DLD1 (cell line): ENCODE results near the gene SFXN2.

Experiments
- in situ Hi-C: cut with HindIII; loops from 2 replicates; pipeline ENCODE4 v1.10.0; 2017; ENCODE audit warnings: low sequenced_read_pairs

The SFXN2 gene

DNA sequence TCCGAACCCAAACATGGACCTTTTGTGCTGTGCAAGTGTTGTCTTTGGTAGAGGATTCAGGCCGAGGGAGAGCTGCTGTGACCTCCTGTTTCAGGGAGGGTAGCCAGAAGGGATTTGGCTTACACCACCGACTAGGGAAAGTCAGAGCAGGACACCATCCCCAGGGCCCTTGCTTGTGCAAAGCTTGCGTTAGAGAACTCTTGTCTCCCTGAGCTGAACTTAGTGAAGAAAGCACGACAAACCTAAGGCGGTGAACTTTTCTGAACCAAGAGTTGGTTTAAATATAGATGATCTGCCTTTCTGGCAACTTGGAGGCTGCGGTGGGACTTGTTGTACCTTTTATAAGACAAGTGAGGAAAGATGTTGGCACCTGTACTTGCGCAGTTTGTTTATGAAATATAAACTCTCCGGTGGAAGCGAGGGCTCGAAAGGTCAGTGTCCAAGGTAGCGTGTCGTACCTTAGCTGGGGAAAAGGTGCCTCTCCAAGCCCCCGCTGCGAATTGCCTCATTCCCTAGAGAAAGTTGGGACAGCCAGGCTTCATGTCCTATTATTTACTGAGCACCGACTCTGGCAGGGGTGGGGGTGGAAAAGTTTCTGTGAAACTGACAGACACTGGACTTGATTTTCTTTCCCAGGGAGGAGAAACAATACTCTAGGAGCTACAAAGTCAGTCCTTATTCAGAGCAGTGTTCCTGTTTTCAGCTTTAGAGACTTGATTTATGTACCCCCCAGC lies 60.9 kb downstream of the SFXN2 start:
- in situ Hi-C loops, result no loop called here

DNA sequence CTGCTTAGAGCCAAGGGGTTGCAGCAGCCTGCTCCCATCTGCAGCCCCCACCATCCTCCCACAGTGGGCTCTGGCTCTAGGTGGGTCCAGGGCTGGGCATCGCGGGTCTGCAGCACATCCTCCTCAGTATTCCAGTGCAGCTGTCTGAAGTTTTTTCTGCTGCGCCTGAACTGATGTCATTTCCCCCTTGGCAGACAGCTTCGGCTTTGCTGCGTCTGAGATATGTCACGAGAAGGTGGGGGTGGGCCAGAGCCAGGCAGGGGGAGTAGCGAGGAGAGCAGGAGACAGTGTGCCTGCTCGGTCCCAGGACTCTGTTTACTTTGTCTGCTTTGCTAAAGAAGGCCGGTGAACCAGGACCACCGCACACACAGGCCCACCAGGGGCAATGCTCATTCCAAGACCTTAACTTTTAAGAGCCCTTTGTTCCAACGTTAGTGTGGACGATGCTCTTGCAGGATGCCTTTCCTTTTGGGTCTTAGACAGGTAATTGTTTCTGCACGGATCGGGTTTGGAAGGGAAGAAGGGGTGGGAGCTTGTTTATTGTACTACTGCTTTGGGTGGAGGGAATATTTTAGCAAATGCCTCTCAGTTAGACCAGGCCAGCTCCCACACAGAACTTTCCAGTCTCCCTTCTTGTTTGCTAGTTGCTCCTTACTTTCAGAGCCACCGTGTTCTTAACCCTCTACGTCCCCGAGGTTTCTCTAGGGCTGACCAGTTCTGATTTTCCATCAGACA lies 61.7 kb downstream of the SFXN2 start:
- in situ Hi-C loops, result no loop called here

DNA sequence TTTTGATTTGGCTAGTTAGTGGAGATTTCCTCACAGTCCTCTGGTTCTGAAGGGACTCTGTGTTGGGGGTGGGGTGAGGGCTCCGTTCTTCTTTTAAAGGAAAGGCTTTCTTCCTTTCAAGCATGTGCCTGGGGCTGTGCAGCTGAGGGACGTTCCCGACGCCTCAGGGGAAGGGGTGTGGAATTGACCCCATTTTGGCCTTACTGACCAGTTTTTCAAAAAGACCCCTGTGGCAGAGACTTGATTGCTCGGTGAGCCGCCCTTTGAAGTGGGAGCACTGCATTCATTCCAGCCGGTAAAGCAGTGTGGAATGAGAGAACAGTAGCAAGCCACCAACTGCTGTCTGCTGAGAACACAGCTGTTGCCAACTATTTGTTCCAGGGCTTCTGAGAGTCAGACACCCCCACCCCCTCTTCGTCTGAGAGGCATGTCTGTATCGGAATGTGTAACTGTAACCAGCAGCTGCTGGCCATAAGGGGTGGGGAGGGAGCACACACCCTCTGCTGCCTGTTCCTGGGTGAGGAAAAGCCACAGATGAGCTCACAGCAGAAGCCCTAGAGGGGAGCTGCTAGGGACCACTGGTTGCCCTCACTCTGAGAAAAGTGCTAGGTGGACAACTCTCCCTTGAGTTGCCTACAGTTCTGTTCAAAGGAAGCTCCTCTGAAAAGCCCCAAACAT lies 62.5 kb downstream of the SFXN2 start:
- in situ Hi-C loops, result no loop called here

DNA sequence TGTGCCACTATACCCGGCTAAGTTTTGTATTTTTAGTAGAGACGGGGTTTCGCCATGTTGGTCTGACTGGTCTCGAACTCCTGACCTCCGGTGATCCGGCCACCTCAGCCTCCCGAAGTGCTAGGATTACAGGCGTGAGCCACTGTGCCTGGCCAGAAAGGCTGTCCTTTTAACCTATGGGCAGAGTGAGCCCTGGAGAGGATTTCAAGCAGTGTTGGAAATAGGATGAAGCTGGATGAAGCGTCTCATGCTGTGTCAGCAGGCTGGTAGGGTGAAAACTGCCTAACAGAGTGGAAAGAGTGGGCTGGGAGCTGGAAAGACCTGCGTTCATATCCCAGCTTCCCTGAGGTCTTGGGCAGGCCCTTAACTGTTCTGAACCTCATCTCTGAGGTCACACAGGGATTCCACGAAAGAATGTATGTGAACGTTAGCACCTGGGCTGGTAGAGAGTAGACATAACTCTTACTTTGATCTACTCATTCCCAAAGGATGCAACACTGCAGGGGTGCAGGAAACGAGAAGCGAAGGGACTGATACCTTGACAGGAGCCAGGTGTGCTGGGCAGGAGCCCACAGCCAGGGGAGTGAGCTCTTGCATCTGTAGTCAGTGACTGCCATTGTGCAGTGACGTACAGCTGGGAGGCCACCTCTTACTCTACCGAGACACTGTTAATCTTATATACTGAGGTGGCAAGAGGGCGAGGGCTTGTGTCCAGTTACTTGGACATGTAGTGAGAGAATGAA lies 63.4 kb downstream of the SFXN2 start:
- in situ Hi-C loops, result no loop called here

DNA sequence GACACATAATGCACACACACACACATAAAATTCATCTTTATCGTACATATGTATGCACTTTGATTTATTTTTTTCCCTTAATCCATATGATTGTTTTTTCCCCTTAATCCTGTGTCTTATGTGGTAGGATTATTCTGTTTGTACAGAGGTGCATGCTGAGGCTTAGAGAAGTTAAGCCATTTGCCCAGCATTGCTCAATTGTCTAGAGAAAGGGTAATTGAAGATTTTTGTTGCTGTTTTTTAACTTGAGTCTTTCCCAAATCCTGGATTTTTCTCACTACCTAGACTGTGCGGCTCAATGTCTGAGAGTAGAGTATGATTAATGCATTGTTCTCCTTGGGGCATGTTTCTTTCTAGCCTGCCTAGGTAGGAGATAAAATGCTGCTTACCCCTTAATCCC lies 64.3 kb downstream of the SFXN2 start:
- in situ Hi-C loops, result no loop called here

DNA sequence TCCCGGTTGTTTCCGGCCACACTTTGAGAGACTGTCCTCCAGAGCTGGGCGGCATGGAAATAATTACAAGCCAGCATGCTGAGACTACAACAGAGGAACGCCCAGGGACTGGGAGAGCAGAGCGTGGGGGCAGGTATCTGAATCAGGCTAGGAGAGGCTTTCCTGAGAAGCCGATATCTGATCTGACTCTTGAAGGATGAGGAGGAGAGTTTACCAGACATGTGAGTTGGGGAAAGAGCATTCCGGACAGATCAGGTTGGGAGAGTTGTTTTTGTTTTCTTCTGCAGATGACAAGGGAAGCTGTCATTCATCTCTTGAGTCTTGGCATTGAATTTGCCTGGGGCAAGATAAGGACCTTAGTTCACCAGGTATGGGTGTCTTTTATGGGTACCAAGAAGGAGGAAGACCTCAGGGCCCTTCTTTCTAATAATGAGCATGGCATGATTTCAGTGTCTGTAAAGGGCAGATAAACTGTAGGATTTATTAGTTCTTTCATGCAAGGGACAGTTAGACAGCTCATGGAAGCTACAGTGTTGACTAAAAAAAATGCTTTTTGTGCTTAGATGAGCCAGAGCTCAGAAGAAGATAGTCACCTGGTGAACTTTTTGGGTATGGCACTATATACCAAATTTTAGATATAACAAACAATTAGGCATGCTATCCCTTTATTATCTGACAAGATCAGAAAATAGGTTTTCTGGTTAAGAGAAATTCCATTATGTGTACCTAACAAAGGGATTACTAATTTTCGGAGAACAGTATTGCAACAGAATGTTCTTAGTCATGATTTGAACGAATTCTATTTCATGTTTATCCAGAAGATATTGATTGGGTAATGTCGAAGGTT lies 65.5 kb downstream of the SFXN2 start:
- in situ Hi-C loops, result no loop called here

DNA sequence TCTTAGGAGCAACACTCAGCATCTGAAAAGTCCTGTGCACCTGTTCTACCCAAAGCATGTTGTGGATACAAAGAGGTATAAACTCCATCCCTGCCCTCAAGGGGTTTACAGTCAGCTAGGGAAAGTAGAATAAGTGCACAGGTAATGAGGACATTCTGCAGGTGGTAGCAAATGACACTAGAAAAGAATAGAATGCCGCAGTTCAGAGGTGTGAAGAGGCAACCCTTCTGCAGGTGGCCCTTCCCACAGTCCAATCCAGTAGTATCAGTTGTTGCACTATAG lies 66.0 kb downstream of the SFXN2 start:
- in situ Hi-C loops, result no loop called here

DNA sequence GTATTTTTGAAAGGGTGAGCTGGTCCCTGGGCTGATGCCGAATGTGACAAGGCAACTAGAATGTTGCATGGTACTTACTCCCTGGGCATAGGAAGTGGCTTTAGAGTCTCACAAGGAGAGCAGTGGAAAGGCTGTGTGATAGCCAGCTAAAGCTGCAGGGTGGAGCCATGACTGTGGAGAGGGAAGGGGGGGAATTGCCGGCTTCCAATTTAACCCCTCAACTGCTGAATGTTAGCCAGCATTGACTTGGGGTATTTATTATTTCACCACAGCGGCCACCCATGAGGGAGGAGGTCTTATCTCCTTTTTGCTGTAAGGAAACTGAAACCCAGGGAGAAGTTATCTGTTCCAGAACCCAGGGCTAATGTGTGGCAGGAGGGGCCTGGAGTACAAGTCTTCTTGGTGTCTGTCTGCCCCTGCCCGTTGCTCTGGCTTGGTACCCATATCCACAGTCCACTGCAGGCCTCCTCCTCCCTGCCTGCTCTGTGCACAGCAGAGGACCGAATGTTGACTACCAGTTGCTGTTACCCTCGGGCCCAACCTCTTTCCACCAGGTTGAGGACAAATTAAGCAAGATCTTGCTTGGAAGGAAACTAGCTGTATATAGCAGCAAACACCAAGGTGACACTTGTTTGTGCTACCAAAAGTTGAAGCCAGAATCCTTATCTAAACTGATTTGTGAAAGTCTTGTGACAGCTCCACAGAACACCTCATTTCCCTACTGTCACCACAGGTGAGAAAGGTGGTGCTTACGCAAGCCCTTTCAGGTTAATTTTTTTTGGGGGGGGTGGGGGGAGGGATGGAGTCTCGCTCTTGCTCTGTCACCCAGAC lies 66.9 kb downstream of the SFXN2 start:
- in situ Hi-C loops, result no loop called here

DNA sequence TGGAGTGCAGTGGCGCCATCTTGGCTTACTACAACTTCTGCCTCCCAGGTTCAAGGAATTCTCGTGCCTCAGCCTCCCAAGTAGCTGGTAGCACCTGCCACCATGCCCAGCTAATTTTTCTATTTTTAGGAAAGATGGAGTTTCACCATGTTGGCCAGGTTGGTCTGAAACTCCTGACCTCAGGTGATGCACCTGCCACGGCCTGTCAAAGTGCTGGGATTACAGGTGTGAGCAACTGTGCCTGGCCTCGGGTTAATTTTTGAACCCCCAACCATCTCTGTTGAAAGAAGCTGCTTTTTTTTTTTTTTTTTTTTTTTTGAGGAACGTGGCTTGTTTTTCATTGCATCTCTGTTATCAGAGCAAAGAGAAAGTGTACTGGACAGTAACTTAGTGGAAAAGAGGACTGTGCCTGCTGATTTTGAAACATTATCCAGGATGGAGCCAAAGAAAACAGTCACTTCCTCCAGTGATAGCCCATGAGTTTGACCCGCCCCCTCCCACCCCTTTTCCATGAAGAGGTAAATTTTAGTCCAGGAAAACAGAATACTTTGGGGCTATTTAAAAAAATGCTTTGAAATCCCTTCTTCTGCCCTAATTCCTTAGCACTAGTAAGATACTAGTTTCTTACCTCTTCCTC lies 67.6 kb downstream of the SFXN2 start:
- in situ Hi-C loops, result no loop called here

DNA sequence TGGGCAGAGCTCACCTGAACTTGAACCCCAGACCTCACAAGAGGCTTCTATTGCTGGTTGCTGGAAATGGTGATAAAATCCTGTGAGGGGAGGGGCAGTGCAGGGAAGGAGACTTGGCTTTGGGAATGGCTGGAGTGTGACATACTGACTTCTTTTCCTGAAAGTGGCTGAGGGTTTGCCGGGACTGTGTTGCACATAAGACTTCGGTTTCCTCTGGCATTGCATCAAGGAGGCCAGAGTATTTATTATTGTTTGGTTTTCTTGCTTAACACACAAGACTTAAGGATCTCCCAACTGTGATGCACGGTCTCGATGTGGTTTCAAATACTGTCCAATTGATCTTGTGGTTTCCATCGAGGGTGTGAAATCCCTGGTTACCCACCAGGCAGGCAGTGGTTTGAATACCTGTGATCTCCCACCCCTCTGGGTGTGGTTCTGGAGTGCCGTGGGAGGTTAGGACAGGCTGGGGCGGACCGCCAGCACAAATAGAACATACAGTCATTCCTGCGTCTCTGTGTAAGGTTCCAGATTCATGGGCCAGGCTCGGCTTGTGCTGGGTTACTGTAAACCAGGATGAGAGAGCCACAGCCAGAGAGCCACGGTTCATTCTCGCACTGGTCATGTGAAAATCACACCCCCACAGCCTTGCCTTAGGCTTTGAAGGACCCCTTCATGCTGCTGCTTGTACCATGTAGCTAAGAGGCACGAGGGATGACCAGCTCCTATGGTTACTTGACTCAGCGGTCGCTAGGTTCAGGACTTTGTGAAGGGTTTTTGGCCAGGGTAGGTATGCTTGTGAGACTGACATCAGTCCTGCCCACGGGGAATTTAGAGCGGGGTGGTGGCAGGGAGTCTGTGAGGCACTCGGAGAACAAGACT lies 68.5 kb downstream of the SFXN2 start:
- in situ Hi-C loops, result no loop called here

DNA sequence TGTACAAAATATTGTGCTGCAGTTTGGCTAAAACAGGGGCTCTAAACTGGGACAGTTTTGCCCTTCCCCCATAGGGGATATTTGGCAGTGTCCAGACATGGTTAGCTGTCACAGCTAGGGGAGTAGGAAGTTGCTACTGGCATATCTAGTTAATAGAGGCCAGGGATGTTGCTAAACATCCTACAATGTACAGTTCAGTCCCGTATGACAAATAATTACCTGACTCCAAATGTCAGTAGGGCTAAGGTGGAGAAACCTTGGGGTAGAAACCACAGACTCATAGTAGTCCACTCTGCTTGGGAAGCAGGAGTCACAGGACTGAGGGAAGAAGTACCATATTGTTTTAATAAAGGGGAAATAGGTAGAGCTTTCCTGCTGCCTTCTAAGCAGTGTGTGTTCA lies 69.1 kb downstream of the SFXN2 start:
- in situ Hi-C loops, result no loop called here

DNA sequence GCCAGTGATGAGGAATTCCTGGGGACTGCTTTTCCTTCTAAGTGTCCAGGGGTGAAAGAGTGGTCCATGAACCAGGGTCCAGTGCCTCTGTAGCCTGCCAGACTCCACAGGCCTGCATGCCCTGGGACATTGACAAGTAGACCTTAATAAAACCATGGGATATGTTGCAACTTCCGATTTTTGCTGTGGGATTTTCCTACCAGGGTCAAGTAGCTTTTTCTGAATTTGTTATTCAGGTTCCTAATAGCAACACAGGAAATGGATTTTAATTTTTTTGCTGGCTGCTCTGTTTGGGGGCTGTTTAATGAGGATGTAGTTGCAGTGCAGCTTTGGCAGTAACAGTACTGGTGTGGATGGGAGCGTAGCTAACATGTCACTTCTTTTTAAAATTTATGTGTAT lies 71.4 kb downstream of the SFXN2 start:
- in situ Hi-C loops, result no loop called here

DNA sequence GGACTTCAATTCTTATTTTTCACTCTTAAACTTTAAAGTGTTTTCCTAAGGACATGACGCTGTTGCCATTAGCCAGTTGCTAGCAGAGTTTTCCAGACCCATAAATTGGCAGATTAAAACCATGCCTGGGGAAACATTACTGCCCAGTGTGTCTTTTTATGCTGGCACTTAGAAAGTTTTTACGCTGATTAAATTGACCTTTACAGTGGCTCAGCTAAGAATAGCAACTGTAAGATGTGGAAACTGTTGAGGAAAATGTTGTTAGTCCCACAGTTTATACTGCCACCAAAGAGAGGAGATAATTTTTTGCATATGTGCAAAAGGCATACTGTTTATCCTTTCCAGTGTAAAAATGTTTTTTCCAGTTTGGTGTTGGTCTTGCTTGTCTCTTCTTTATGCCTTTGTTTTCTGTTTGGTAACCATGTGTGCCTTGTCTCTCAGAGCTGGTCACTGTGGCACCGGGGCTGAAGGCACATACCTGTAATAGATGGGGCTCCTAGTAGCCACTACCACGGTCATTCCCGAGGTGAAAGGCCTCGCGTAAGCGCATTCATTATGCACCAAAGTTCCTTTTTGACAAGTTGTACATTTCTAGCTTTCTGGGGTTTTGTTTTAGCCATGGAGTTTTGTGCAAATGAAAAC lies 77.4 kb downstream of the SFXN2 start:
- in situ Hi-C loops, result no loop called here
